SK-N-SH treated with all-trans-retinoic acid at 6 μM for 48 hours (cell line): Measurements from ENCODE around the gene MPC1.

ENCODE experiments used
- ATAC-seq: fragments of 200-7000 bp; cut with Tn5 transposase; 3 replicates; pipeline ENCODE4 v1.9.1; 2020; ENCODE audit warnings: mild to moderate bottlenecking, moderate library complexity
- ARNTL ChIP-seq: fragments of 450-650 bp; formaldehyde crosslinking; IDR thresholded peaks from 2 replicates; pipeline ENCODE4 v1.5.0; 2020; ENCODE audit warnings: low read depth, mild to moderate bottlenecking, moderate library complexity, borderline replicate concordance
- BACH2 ChIP-seq: fragments of 250-450 bp; sonication (Bioruptor Pico); IDR thresholded peaks from 2 replicates; pipeline ENCODE4 v1.9.0; 2021; ENCODE audit warnings: mild to moderate bottlenecking, borderline replicate concordance
- ESRRG ChIP-seq: fragments of 250-450 bp; sonication (Bioruptor Pico); IDR thresholded peaks from 2 replicates; pipeline ENCODE4 v1.6.1; 2021; ENCODE audit warnings: mild to moderate bottlenecking
- GLIS3 ChIP-seq: fragments of 250-450 bp; sonication (Bioruptor Pico); IDR thresholded peaks from 2 replicates; pipeline ENCODE4 v1.5.0; 2020; ENCODE audit warnings: mild to moderate bottlenecking, moderate library complexity
- ISL1 ChIP-seq: fragments of 250-450 bp; sonication (Bioruptor Pico); IDR thresholded peaks from 2 replicates; pipeline ENCODE4 v2.1.2; 2022; ENCODE audit warnings: mild to moderate bottlenecking, moderate library complexity
- OSR1 ChIP-seq: fragments of 250-450 bp; sonication (Bioruptor Pico); IDR thresholded peaks from 2 replicates; pipeline ENCODE4 v1.8.0; 2022; ENCODE audit warnings: moderate library complexity, mild to moderate bottlenecking, inconsistent platforms
- PATZ1 ChIP-seq: fragments of 250-450 bp; sonication (Bioruptor Pico); IDR thresholded peaks from 2 replicates; pipeline ENCODE4 v1.8.0; 2020; ENCODE audit warnings: mild to moderate bottlenecking, moderate library complexity, borderline replicate concordance
- POU6F1 ChIP-seq: fragments of 250-450 bp; sonication (Bioruptor Pico); IDR thresholded peaks from 2 replicates; pipeline ENCODE4 v1.8.0; 2021; ENCODE audit warnings: low read depth, mild to moderate bottlenecking, moderate library complexity, borderline replicate concordance
- PPARA ChIP-seq: fragments of 250-450 bp; sonication (Bioruptor Pico); IDR thresholded peaks from 2 replicates; pipeline ENCODE4 v1.5.0; 2020; ENCODE audit warnings: mild to moderate bottlenecking, borderline replicate concordance
- RARB ChIP-seq: fragments of 250-450 bp; sonication (Bioruptor Pico); IDR thresholded peaks from 2 replicates; pipeline ENCODE4 v1.8.0; 2021; ENCODE audit warnings: mild to moderate bottlenecking, moderate library complexity
- SNAI2 ChIP-seq: fragments of 250-450 bp; sonication (Bioruptor Pico); IDR thresholded peaks from 2 replicates; pipeline ENCODE4 v1.5.0; 2020; ENCODE audit warnings: mild to moderate bottlenecking, moderate library complexity
- TCF4 ChIP-seq: fragments of 250-450 bp; sonication (Bioruptor Pico); IDR thresholded peaks from 2 replicates; pipeline ENCODE4 v1.8.0; 2021; ENCODE audit warnings: mild to moderate bottlenecking, moderate library complexity, borderline replicate concordance
- TOX ChIP-seq: fragments of 250-450 bp; sonication (Bioruptor Pico); IDR thresholded peaks from 2 replicates; pipeline ENCODE4 v1.8.0; 2021; ENCODE audit warnings: mild to moderate bottlenecking, moderate library complexity, borderline replicate concordance
- ZC3H10 ChIP-seq: fragments of 250-450 bp; sonication (Bioruptor Pico); IDR thresholded peaks from 2 replicates; pipeline ENCODE4 v1.5.1; 2021; ENCODE audit warnings: mild to moderate bottlenecking, moderate library complexity
- ZFP3 ChIP-seq: fragments of 250-450 bp; sonication (Bioruptor Pico); IDR thresholded peaks from 2 replicates; pipeline ENCODE4 v1.5.0; 2020; ENCODE audit warnings: mild to moderate bottlenecking, moderate library complexity
- ZFP30 ChIP-seq: fragments of 450-650 bp; formaldehyde crosslinking; IDR thresholded peaks from 2 replicates; pipeline ENCODE4 v1.5.0; 2022; ENCODE audit warnings: mild to moderate bottlenecking, moderate library complexity
- ZNF565 ChIP-seq: fragments of 450-650 bp; formaldehyde crosslinking; conservative IDR thresholded peaks from 2 replicates; pipeline ENCODE4 v1.5.0; 2020; ENCODE audit warnings: low read depth, mild to moderate bottlenecking, moderate library complexity
- ZNF70 ChIP-seq: fragments of 450-650 bp; formaldehyde crosslinking; IDR thresholded peaks from 2 replicates; pipeline ENCODE4 v1.5.0; 2020; ENCODE audit warnings: mild to moderate bottlenecking, moderate library complexity
- ZNF8 ChIP-seq: fragments of 450-650 bp; formaldehyde crosslinking; IDR thresholded peaks from 2 replicates; pipeline ENCODE4 v1.5.0; 2020; ENCODE audit warnings: mild to moderate bottlenecking, moderate library complexity
- TF ChIP-seq, protein P1 (sequence below): fragments of 250-450 bp; sonication (Bioruptor Pico); IDR thresholded peaks from 2 replicates; pipeline ENCODE4 v1.5.0; 2020; ENCODE audit warnings: mild to moderate bottlenecking, moderate library complexity
- TF ChIP-seq, protein P2 (sequence below): fragments of 250-450 bp; sonication (Bioruptor Pico); IDR thresholded peaks from 2 replicates; pipeline ENCODE4 v1.5.1; 2021; ENCODE audit warnings: mild to moderate bottlenecking, moderate library complexity
- TF ChIP-seq, protein P3 (sequence below): fragments of 250-450 bp; sonication (Bioruptor Pico); IDR thresholded peaks from 2 replicates; pipeline ENCODE4 v1.5.1; 2020; ENCODE audit warnings: low read depth, mild to moderate bottlenecking, moderate library complexity

The MPC1 gene

DNA sequence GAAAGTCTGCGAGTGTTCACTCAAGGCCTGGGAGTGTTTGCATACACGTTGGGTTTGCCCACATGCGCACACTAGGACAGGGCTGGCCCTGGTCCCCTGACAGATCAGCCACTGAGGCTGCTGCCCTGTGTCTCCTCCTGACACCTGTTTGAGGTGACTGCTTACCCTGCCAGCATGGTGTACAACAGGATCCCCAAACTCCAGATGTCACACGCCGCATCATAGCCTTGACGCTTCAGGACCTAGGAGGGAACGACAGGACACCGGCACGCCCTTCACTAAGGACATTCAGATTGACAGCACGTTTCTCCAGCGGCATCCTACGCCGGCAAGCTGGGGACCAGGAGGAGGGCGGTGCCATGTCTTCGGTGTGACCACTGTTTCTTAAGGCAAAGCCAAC, 37.0 kb upstream of the MPC1 start:
- no peak for TF ChIP-seq ZNF565 (CRISPR knock-in tag)
- no peak for TF ChIP-seq ARNTL
- ATAC-seq = no peak

DNA sequence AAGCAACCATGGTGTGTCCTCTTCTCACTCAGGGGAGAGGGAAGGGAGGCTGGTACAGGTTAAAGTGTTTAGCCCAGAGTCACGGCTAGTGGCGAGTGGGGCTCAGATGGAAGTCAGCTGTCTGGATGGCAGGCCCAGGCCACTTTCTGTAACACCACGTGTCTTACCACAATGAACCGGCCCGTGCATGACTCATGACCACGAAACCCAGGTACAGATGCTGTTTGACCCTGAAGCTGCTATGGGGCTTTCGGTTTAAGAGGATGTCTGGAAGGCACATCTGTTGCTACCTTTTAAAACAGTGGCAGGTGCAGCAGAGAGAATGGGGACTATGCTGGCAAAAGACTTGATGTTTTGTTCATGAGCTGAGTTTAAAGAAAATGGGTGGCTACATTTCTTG, 36.5 kb upstream of the MPC1 start:
- ATAC-seq = no peak
- TF ChIP-seq PPARA (no peak), BACH2 (CRISPR knock-in tag) (no peak), TCF4 (CRISPR knock-in tag) (no peak), ZNF565 (CRISPR knock-in tag) (no peak), ZNF8 (CRISPR knock-in tag) (no peak), SNAI2 (CRISPR knock-in tag) (no peak), TOX (no peak), POU6F1 (CRISPR knock-in tag) (no peak), PATZ1 (CRISPR knock-in tag) (no peak), ZC3H10 (CRISPR knock-in tag) (no peak), ARNTL (no peak), ZFP3 (no peak), ESRRG (CRISPR knock-in tag) (no peak), OSR1 (no peak), GLIS3 (no peak), ZNF70 (CRISPR knock-in tag) (no peak), ISL1 (CRISPR knock-in tag) (no peak)
- TF ChIP-seq, protein P1, sequence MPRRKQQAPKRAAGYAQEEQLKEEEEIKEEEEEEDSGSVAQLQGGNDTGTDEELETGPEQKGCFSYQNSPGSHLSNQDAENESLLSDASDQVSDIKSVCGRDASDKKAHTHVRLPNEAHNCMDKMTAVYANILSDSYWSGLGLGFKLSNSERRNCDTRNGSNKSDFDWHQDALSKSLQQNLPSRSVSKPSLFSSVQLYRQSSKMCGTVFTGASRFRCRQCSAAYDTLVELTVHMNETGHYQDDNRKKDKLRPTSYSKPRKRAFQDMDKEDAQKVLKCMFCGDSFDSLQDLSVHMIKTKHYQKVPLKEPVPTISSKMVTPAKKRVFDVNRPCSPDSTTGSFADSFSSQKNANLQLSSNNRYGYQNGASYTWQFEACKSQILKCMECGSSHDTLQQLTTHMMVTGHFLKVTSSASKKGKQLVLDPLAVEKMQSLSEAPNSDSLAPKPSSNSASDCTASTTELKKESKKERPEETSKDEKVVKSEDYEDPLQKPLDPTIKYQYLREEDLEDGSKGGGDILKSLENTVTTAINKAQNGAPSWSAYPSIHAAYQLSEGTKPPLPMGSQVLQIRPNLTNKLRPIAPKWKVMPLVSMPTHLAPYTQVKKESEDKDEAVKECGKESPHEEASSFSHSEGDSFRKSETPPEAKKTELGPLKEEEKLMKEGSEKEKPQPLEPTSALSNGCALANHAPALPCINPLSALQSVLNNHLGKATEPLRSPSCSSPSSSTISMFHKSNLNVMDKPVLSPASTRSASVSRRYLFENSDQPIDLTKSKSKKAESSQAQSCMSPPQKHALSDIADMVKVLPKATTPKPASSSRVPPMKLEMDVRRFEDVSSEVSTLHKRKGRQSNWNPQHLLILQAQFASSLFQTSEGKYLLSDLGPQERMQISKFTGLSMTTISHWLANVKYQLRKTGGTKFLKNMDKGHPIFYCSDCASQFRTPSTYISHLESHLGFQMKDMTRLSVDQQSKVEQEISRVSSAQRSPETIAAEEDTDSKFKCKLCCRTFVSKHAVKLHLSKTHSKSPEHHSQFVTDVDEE = no peak
- TF ChIP-seq, protein P2, sequence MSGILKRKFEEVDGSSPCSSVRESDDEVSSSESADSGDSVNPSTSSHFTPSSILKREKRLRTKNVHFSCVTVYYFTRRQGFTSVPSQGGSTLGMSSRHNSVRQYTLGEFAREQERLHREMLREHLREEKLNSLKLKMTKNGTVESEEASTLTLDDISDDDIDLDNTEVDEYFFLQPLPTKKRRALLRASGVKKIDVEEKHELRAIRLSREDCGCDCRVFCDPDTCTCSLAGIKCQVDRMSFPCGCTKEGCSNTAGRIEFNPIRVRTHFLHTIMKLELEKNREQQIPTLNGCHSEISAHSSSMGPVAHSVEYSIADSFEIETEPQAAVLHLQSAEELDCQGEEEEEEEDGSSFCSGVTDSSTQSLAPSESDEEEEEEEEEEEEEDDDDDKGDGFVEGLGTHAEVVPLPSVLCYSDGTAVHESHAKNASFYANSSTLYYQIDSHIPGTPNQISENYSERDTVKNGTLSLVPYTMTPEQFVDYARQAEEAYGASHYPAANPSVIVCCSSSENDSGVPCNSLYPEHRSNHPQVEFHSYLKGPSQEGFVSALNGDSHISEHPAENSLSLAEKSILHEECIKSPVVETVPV (CRISPR knock-in tag) = no peak
- TF ChIP-seq, protein P3, sequence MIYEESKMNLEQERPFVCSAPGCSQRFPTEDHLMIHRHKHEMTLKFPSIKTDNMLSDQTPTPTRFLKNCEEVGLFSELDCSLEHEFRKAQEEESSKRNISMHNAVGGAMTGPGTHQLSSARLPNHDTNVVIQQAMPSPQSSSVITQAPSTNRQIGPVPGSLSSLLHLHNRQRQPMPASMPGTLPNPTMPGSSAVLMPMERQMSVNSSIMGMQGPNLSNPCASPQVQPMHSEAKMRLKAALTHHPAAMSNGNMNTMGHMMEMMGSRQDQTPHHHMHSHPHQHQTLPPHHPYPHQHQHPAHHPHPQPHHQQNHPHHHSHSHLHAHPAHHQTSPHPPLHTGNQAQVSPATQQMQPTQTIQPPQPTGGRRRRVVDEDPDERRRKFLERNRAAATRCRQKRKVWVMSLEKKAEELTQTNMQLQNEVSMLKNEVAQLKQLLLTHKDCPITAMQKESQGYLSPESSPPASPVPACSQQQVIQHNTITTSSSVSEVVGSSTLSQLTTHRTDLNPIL (CRISPR knock-in tag) = no peak

DNA sequence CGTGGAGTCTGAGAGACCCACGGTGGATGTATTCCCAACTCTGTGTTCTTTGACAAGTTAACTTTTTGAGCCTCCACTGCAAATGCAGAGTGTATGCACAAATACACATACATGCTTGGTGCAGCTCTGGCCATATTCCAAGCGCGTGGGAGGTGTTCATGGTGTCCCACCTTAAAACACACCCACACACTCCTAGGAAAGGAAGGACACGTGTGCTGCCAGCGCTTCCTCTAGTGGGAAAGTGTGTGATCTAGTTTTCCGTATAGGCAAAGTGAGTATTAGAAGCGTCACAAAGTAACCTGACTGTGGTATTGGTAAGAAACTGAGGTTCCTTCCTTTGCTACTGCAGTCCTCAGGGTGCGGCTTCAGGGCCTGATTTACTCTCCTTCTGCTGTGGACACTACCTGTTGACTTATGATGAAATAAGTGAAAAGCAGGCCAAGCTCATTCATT, 36.0 kb upstream of the MPC1 start:
- ATAC-seq = no peak
- TF ChIP-seq TCF4 (CRISPR knock-in tag) = no peak
- no peak for TF ChIP-seq OSR1
- TF ChIP-seq POU6F1 (CRISPR knock-in tag) = no peak
- no peak for TF ChIP-seq RARB (CRISPR knock-in tag)
- no peak for TF ChIP-seq ZNF565 (CRISPR knock-in tag)
- no peak for TF ChIP-seq ZNF70 (CRISPR knock-in tag)
- no peak for TF ChIP-seq ZNF8 (CRISPR knock-in tag)
- no peak for TF ChIP-seq ARNTL
- TF ChIP-seq PATZ1 (CRISPR knock-in tag) = no peak
- TF ChIP-seq ZFP30 (CRISPR knock-in tag) = no peak
- TF ChIP-seq, protein P1 = no peak
- no peak for TF ChIP-seq TOX
